GM06990 (cell line): ENCODE measurements around the gene KCND2.

Experiments
- DNase-seq: peaks from one replicate; pipeline ENCODE4 v3.0.0-alpha.2; 2011; ENCODE audit not compliant: insufficient read length; ENCODE audit errors: extremely low read depth
- H3K27me3 ChIP-seq: replicated peaks from 2 replicates; pipeline ENCODE4 v1.6.0; 2011; ENCODE audit warnings: low read length; ENCODE audit not compliant: control insufficient read depth, insufficient read depth
- H3K36me3 ChIP-seq: 2 replicates; pipeline ENCODE4 v1.5.1; 2011; ENCODE audit warnings: low read length; ENCODE audit not compliant: control insufficient read depth, insufficient read depth
- H3K4me3 ChIP-seq: replicated peaks from 2 replicates; pipeline ENCODE4 v1.5.1; 2011; ENCODE audit warnings: low read depth, mild to moderate bottlenecking, control low read depth, low read length
- TF ChIP-seq, protein P1 (sequence below): IDR thresholded peaks from 2 replicates; pipeline ENCODE4 v1.5.1; 2011; ENCODE audit warnings: low read length, control low read depth, mild to moderate bottlenecking, inconsistent platforms; ENCODE audit not compliant: insufficient read depth, poor library complexity, severe bottlenecking

Gene KCND2

GRCh38 chr7:120273476-120273975 is 551 bp downstream of the KCND2 start:
- H3K4me3 ChIP-seq = peak overlapping the region; percentile 87
- peak; percentile 83 for DNase-seq

GRCh38 chr7:120274482-120274881 is 1.5 kb downstream of the KCND2 start:
- TF ChIP-seq, protein P1, sequence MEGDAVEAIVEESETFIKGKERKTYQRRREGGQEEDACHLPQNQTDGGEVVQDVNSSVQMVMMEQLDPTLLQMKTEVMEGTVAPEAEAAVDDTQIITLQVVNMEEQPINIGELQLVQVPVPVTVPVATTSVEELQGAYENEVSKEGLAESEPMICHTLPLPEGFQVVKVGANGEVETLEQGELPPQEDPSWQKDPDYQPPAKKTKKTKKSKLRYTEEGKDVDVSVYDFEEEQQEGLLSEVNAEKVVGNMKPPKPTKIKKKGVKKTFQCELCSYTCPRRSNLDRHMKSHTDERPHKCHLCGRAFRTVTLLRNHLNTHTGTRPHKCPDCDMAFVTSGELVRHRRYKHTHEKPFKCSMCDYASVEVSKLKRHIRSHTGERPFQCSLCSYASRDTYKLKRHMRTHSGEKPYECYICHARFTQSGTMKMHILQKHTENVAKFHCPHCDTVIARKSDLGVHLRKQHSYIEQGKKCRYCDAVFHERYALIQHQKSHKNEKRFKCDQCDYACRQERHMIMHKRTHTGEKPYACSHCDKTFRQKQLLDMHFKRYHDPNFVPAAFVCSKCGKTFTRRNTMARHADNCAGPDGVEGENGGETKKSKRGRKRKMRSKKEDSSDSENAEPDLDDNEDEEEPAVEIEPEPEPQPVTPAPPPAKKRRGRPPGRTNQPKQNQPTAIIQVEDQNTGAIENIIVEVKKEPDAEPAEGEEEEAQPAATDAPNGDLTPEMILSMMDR = no peak
- peak overlapping the region; percentile 87 for H3K4me3 ChIP-seq
- peak; percentile 15 for DNase-seq
- H3K36me3 ChIP-seq = no peaks in the 10 kb centered on the region
- H3K27me3 ChIP-seq = no peaks in the 10 kb centered on the region

More at GRCh38 chr7:120273476-120273975, 551 bp downstream of the KCND2 start:
- Histone ChIP-seq H3K36me3 (no peaks in the 10 kb centered on the region), H3K27me3 (no peaks in the 10 kb centered on the region)
- TF ChIP-seq, protein P1 = no peak

DNA sequence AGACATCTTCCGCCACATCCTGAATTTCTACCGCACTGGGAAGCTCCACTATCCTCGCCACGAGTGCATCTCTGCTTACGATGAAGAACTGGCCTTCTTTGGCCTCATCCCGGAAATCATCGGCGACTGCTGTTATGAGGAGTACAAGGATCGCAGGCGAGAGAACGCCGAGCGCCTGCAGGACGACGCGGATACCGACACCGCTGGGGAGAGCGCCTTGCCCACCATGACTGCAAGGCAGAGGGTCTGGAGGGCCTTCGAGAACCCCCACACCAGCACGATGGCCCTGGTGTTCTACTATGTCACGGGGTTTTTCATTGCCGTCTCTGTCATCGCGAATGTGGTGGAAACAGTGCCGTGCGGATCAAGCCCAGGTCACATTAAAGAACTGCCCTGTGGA is 1.9 kb downstream of the KCND2 start:
- TF ChIP-seq, protein P1 = no peak
- DNase-seq = peak; percentile 18
- Histone ChIP-seq H3K36me3 (no peaks in the 10 kb centered on the region), H3K27me3 (no peaks in the 10 kb centered on the region), H3K4me3 (no peak overlapping the region)

- H3K4me3 ChIP-seq = no peak overlapping the region
- DNase-seq = no peak
- no peaks in the 10 kb centered on the region for H3K36me3 ChIP-seq
- no peaks in the 10 kb centered on the region for H3K27me3 ChIP-seq
- TF ChIP-seq, protein P1 = no peak
These were observed 3.7 kb downstream of the KCND2 start for GRCh38 chr7:120276720-120277119.

DNA sequence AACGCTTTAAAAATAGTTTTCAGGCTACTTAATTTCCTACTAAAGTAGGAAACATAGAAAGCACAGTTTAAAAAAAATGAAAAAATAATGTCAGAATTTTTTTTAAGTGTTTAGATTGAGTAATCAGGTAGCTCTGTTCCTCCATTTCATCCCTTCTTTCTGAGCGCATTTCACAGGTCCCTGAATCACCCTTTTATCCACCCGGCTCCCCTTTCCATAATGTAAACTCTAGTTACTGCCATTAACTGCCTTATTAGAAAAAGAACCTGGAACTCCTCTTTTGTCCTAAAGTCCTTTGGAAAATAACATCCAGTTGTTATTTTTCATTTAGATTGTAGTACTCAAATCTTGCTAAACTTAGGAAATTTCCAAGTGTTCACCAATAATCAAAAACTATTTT is 5.8 kb downstream of the KCND2 start:
- H3K4me3 ChIP-seq = no peak overlapping the region
- no peak for DNase-seq
- TF ChIP-seq, protein P1 = no peak

DNA sequence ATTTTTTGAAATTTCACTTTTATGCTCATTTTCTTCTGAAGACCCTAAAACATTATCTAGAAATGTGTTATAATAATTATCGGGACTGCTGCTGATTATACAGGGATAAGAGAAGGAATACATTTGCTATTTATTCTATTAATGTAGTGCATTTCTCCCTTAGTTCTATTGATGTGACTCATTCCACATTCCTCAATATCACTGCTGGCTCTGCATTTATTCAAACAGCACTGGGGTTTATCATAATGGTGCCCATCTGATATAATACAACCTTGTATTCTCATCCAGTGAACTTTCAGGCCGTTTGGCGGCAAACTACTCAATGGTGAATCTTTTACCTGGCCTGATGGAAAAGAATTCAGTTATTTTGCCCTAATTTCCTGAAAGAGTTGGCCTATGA is 7.8 kb downstream of the KCND2 start:
- H3K36me3 ChIP-seq = no peaks in the 10 kb centered on the region
- DNase-seq = no peak
- H3K4me3 ChIP-seq = no peak overlapping the region
- no peaks in the 10 kb centered on the region for H3K27me3 ChIP-seq
- TF ChIP-seq, protein P1 = no peak

More for the DNA sequence above, 5.8 kb downstream of the KCND2 start:
- Histone ChIP-seq H3K36me3 (no peaks in the 10 kb centered on the region), H3K27me3 (no peaks in the 10 kb centered on the region)
